Activated CD4-positive, alpha-beta T cell treated with anti-CD3 and anti-CD28 coated beads, Interleukin-2, Interleukin-4, amounts not matched to agents 100 ng/mL and 50 ng/mL, durations not matched to agents 16 hours and 8 hours (primary cell): ENCODE data around the gene CIAO2B.
"Not testable (repeated sequence)": the region's sequence is repeated elsewhere in the genome, so short reads cannot be mapped to it uniquely, and the experiment has no call there.

ENCODE experiments used
- DNase-seq: peaks from one replicate; pipeline ENCODE4 v3.0.0-alpha.2; 2020; ENCODE audit warnings: low spot score

CIAO2B gene

DNA sequence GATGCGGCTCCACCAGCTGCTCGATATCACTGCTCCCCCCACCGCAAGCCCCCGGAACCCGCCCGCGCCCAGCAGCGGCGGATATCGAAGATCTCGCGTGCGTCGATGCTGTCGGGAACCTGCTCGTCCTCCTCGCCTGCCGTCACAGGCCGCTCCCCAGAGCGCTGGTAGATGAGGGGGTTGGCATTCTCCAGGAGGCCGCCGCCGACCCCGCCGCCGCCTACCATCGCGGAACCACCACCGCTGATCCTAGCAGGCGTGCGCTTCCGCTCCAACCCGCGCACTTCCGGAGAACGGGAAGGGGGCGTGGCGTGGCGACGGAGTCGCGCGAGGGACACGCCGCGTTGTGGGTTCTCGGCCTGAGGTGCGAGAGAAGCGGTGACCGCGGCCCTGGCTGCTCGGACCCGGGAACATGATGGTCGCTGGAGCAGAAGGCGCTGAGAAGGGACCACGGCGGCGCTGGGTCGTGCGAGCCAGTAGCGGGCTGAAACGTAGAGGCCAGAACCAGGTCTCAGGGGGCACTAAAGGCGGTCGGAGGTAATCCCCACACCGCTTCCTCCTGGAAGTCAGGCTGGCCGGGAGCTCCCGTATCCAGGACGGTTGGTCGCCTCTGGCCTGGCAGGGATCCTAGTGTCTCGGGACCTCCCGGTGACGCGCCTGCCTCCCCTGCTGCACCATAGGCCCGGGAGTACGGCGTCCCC, at the start of gene CIAO2B:
TSS of gene CIAO2B (minus strand) at position 265 of the 701 bp plus-strand sequence. CDS start at position 227, 38 bp downstream.
- peak; percentile 88 for DNase-seq

DNA sequence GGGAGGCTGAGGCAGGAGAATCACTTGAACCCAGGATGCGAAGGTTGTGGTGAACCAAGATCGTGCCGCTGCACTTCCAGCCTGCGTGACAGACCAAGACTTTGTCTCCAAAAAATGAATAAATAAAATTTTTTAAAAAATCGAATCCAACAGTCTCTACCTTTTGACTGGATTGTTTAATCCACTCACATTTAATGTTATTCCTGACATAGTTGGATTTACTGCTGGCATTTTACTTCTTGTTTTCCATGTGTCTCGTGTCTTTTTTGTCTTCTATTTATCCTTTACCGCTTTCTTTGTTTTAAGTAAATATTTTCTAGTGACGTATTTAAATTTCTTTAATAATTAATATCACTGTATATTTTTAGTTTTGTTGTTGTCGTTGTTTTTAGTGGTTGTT, 48.8 kb upstream of the CIAO2B start:
- no peak for DNase-seq

DNA sequence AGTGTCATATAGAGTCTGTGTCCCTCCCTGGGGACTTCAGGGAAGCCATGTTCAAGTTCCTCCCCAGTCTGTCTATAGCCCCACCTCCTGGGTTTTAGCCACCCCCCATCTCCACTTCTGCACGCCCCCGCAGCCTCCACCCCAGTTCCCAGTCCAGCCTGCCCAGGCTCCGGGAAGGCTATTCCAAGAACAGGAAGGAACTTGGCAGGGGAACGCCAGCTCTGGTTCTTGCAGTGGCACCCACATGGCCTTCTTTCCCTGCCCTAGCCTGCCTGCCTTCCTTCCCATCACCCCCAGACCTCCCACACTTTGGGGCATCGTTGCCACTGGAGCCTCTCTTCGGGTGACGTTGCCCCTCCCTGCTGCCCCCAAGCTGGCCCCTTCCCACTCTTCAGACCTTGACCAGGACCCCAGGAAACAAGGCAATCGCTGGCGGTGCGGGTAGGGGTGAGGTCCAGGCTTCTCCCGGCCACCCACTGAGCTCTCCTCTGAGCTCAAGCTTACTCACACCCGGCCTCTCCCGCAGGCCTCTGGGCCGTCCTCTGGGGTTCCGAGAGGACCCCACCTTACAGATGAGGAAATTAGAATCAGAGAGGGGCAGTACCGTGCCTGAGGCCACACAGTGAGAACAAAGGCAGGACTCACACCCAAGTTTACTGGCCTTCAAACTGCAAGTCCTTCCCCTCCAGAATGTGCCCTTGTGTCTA, 45.0 kb upstream of the CIAO2B start:
- no peak for DNase-seq

DNA sequence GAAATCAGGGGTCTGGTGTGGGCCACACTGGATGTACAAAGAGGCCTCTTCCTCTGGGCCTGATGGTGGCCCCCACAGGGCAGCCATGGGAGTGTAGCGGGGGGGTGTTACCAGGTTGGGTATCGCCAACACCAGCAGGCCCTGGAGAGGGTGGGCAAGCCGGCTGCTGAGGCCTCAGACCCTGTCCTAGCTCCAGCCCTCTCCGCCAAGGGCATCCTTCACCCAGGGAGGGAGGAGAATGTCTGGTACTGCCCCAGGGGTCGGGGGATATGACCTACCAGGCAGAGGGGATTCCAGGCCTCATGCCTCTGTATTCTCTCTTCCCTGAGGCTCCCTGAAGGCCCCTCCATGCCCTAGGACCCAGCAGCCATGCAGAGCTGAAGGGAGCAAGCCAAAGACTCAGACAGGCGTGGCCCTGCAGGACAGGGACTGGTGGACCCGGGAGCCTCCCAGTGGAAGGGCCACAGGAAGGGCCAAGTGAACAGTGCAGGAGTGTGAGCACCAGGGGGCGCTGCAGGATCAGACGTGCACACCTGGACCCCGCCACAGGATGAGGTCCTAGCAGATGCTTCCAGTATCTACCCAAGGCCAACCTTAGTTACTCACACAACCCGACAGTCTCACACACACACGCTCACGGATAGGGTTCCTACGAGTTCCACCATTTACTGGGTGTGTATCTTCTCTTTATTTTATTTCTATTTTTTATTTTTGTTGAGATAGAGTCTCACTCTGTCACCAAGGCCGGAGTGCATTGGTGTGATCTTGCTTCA, 43.3 kb upstream of the CIAO2B start:
- DNase-seq: peak; percentile 94

DNA sequence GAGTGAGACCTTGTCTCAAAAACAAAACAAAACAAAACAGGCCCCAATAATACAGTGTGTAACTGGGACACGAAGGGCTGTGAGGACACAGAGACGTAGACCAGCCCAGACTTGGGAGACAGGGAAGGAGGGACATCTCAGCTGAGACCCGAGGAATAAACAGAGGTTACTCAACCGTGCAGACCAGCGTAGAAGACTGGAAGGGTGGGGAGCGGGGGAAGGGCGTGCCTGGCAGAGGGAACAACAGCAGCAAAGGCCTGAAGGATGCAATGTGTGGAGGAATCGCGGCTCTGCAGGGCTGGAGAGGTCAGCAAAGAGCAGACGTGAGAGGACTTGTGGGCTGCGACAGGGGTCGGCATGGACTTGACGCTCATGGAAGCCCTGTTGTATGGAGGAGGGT, 42.5 kb upstream of the CIAO2B start:
- DNase-seq: no peak

DNA sequence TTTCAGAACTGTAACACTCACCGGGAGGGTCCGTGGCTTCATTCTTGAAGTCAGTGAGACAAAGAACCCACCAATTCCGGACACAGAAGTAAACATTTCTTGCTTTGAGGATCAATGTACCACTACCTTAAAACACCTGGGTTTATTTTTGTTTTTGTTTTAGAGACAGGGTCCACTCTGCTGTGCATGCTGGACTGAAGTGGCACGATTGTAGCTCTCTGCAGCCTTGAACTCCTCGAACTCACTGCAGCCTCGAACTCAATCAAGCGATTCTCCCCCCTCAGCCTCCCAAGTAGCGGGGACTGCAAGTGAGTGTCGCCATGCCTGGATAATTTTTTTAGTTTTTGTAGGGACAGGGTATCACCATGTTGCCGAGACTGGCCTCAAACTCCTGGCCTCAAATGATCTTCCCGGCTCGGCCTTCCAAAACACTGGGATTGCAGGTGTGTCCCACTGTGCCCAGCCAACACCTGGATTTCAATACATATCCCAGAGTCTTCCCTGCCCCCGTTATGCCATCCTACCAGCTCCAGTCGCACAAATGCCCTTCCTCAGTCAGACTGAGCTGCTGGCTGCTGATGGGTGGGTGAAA, 41.2 kb upstream of the CIAO2B start:
- DNase-seq: no peak

DNA sequence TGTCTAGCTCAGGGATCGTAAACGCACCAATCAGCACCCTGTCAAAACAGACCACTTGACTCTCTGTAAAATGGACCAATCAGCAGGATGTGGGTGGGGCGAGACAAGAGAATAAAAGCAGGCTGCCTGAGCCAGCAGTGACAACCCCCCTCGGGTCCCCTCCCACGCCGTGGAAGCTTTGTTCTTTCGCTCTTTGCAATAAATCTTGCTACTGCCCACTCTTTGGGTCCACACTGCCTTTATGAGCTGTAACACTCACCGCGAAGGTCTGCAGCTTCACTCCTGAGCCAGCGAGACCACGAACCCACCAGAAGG, 40.7 kb upstream of the CIAO2B start:
- DNase-seq: peak; percentile 50

DNA sequence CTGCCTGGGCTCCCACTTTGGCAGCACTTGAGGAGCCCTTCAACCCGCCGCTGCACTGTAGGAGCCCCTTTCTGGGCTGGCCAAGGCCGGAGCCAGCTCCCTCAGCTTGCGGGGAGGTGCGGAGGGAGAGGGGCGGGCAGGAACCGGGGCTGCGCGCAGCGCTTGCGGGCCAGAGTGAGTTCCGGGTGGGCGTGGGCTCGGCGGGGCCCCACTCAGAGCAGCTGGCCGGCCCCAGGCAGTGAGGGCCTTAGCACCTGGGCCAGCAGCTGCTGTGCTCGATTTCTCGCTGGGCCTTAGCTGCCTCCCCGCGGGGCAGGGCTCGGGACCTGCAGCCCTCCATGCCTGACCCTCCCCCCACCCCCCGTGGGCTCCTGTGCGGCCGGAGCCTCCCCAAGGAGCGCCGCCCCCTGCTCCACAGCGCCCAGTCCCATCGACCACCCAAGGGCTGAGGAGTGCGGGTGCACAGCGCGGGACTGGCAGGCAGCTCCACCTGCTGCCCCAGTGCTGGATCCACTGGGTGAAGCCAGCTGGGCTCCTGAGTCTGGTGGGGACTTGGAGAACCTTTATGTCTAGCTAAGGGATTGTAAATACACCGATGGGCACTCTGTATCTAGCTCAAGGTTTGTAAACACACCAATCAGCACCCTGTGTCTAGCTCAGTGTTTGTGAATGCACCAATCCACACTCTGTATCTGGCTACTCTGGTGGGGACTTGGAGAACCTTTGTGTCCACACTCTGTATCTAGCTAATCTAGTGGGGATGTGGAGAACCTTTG, 40.1 kb upstream of the CIAO2B start:
- DNase-seq: not testable (repeated sequence)

DNA sequence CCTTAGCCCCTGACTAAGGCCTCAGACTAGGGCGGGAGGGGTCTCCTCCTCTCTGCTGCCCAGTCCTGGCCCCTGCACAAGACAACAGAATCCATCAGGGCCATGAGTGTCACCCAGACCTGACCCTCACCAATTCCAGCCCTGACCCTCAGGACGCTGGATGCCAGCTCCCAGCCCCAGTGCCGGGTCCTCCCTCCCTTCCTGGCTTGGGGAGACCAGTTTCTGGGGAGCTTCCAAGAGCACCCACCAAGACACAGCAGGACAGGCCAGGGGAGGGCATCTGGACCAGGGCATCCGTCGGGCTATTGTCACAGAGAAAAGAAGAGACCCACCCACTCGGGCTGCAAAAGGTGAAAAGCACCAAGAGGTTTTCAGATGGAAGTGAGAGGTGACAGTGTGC, 39.5 kb upstream of the CIAO2B start:
- no peak for DNase-seq

DNA sequence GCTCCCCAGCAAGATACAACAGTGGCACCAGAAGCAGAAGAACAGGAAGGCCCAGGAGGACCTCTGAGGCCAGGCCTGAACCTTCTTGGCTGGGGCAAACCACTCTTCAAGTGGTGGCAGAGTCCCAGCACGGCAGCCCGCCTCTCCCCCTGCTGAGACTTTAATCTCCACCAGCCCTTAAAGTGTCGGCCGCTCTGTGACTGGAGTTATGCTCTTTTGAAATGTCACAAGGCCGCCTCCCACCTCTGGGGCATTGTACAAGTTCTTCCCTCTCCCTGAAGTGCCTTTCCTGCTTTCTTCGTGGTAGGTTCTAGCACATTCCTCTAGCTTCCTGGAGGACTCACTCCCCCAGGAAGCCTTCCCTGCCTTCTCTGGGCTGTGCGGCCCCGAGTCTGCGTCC, 38.8 kb upstream of the CIAO2B start:
- no peak for DNase-seq

DNA sequence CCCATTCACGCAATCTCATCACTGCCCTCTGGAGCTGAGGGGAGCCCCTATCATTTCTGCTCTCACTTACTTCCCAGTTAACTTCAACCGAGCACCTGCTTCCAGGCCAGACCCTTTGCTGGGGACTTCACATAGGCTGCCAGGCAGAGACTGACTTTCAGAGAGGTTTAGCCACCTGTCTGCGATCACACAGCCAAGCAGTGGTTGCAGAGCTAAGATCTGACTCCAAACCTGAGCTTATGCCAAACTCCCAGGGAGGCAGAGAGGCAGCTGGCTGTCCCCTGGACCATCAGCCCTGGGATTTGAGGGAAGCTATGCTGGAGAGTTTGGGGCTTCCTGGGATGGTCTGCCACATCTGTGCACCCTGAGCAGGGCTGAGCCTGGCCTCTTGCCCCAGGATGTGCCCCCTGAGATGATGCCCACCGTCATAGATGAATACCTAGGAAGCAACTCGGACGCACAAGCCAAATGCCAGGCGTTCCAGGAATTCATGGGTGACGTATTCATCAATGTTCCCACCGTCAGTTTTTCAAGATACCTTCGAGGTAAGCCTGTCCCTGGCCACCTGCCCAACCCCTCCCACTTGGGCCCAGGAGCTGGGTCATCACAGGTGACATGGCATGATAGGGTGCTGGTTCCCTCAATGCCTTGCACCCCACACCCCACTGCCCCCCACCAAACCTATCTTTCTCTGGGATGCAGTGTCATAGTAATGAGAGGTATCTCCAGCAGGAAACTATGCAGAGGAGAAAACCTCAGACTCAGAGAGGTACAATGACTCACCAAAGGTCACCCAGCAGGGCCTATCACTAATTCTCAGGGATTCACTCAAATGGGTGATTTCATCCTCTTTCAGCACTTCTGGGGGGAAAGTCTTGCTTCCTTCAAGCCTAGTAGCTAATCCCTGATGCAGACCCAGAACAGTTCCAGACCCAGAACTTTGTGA, 36.8 kb upstream of the CIAO2B start:
- no peak for DNase-seq

DNA sequence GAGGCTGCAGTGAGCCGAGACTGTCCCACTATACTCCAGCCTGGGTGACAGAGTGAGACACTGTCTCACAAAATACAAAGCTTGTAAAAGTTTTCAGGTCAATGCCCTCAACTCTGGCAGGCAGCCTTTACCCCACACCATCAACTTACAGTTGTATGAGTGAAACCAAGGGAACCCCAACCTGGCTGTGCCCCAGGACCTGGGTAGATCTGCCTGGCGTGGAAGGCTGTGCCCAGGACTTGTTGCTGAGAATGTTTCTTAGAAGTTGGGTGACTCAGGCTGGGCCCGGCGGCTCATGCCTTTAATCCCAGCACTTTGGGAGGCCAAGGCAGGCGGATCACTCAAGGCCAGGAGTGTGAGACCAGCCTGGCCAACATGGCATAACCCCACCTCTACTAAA, 34.6 kb upstream of the CIAO2B start:
- no peak for DNase-seq

DNA sequence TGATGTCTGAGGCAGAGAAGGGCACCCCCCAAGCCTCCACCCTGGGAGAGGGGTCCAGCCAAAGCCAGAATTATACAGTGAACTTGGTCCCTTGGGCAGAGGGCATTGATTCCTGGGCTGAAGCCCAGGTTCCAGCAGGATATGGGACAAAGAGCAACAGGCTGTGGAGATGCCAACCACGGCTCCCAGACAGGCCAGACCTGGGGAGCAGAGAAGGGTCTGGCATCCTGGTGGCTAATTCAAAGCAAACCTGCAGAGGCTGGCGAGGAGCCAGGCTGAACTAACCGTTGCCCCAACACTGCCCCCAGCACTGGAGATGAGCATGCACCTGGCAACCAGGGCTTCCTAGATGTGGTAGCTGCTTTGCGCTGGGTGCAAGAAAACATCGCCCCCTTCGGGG, 29.8 kb upstream of the CIAO2B start:
- DNase-seq: no peak

DNA sequence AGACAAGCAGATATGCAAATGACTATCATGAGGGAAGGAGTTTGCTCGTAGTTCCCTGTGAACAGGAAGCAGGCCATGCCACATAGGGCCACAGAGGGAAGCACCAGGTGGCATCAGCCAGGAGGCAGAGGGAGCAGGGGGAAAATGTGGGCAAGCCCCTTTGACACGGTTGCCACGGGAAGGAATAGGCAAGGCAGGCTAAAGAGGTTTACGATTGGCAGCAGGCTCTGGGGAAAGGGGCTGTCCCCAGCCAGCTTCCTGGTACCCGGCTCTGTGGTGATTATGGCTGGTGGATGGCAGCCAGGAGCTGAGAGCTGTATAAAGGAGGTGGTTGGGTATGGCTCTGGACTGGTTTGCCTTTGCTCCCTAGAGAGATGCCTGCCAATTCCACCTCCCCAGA, 27.7 kb upstream of the CIAO2B start:
- peak; percentile 27 for DNase-seq

DNA sequence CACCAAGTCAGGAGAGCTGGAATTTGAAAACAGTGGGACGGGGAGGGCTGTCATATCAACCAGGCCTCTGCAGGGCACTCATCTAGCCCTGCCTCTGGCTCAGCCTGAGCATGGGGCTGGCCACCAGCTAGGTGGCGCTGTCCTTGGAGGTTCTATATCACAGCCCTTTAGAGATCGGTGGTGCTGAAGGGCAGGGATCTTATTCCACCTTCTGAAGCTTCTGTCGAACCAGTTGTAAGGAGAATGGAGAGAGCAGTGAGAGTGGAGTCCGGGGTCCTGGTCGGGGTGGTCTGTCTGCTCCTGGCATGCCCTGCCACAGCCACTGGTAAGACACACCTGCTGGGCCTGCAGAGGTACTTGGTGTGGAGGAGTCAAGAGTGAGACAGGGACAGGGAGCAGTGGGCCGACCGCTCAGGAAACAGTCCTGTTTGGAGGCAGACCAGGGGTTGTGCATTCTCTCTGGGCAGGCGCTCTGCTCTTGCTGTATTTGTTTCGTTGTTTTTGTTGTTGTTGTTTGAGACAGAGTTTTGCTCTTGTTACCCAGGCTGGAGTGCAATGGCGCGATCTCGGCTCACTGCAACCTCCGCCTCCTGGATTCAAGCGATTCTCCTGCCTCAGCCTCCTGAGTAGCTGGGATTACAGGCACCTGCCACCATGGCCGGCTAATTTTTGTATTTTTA, 27.0 kb upstream of the CIAO2B start, which contains the start of gene CES3:
TSS of gene CES3 (plus strand) at position 202 of the 680 bp plus-strand sequence. CDS start at position 244, 42 bp downstream.
- DNase-seq: peak; percentile 83

DNA sequence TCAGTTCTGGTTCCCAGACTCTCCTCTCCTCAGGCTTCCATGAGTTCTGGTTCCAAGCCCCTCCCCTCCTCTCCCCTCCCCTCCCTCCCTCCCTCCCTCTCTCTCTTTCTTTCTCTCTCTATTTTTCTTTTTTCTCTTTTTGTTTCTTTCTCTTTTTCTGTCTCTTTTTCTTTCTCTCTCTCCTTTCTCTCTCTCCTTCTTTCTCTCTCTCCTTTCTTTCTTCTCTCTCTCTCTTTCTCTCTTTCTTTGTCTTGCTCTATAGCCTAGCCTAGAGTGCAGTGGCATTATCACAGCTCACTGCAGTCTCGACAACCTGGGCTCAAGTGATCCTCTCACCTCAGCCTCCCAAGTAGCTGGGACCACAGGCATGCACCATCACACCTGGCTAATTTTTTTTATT, 26.1 kb upstream of the CIAO2B start:
- DNase-seq: no peak

DNA sequence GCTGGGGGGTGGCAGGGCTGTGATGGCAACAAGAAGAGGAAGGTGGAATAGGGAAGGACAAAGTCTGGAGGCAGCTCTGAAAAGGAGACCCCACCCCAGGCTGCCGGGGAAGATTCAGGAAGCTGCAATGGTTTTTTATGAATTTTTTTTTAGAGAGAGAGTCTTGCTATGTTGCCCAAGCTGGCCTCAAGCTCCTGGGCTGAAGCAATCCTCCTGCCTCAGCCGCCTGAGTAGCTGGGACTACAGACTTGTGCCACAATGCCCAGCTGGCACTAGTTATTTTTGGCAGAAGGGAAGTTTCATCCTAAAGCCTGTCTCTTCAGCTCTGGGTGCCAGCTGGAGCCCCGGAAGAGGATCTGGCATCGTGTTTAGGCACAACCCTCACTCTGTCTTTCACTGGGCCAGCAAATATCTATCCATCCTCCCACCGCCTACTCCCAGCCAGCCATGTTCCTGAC, 25.5 kb upstream of the CIAO2B start:
- DNase-seq: no peak

DNA sequence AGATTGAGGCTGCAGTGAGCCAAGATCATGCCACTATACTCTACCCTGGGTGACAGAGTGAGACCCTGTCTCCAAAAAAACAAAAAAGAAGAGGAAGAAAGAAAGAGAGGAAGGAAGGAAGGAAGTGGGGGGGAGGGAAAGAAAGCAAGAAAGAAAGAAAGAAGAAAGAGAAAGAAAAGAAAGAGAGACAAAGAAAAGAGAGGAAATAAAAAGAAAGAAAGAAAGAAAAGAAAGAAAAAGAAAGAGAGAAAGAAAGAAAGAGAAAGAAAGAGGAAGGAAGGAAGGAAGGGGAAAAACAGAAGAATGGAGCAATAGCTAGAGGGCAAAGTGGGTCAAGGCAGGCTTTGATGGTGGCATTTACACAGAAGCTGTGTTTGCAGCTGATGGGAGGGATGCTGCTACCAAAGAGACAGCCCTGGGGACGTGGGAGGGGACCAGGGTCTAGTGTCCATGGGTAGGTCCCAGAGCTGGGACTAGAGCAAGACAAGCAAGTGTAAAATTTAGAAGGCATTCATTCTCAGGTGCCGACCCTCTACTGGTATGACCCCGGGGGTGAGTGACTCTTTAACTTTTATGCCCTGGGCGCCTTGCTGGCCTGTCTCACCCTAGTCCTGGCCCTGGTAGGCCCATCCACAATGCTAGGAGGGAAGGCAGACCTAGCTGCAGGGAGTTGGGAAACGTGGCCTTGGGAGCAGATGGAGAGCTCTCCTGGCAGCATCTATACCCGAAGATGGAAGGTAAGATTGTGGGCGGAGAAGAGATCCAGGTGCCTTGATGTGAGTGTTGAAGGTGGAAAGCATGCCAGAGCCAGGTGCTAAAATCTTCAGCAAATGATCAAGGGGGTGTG, 24.9 kb upstream of the CIAO2B start:
- DNase-seq: no peak

DNA sequence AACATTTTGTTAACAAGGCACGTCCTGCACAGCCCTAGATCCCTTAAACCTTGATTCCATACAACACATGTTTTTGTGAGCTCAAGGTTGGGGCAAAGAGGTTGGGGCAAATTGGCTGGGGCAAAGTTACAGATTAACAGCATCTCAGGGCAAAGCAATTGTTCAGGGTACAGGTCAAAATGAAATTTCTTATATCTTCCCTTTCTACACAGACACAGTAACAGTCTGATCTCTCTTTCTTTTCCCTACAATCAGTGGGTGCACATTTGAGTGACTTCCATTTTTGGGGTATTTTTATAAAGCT, 21.9 kb upstream of the CIAO2B start:
- DNase-seq: not testable (repeated sequence)
